PFSK-1 (cell line): Measurements from ENCODE around the gene RNU1-2.

Source experiments
- FOXP2 ChIP-seq: optimal IDR thresholded peaks from 2 replicates; pipeline ENCODE3; 2011; ENCODE audit warnings: borderline replicate concordance, control low read depth, inconsistent platforms; ENCODE audit not compliant: insufficient read depth; ENCODE audit errors: extremely low read length, extremely low read depth
- POLR2AphosphoS5 ChIP-seq: IDR thresholded peaks from 2 replicates; pipeline ENCODE4 v1.6.1; 2012; ENCODE audit warnings: low read depth, mild to moderate bottlenecking, control low read depth, low read length, moderate library complexity
- REST ChIP-seq, 2 experiments: IDR thresholded peaks; 2 replicates each; pipeline versions ENCODE4 v1.6.1 to v1.8.0; 2011 to 2012; ENCODE audit warnings: low read depth in 2 of 2, low read length in 2 of 2, control low read depth in 1 of 2, inconsistent platforms in 1 of 2, mild to moderate bottlenecking in 1 of 2, moderate library complexity in 1 of 2; ENCODE audit not compliant: insufficient read depth in 1 of 2
- SIN3A ChIP-seq: IDR thresholded peaks from 2 replicates; pipeline ENCODE4 v1.6.1; 2012; ENCODE audit warnings: mild to moderate bottlenecking, low read length, moderate library complexity, borderline replicate concordance; ENCODE audit not compliant: insufficient read depth
- TAF1 ChIP-seq: IDR thresholded peaks from 2 replicates; pipeline ENCODE4 v1.6.1; 2012; ENCODE audit warnings: low read length, control low read depth, borderline replicate concordance; ENCODE audit not compliant: insufficient read depth

The RNU1-2 gene

GRCh38 chr1:16924919-16925477 is 29.2 kb downstream of the RNU1-2 start:
- TF ChIP-seq TAF1: no peak
- TF ChIP-seq REST (IDR thresholded peaks at IDR 0.05; ENCODE audit: insufficient read depth in 1 of 2, low read depth in 2 of 2, low read length in 2 of 2): no peak
- no peak for TF ChIP-seq SIN3A
- no peak for TF ChIP-seq POLR2AphosphoS5
- no peak for TF ChIP-seq FOXP2

GRCh38 chr1:16925635-16926490 is 30.1 kb downstream of the RNU1-2 start:
- TF ChIP-seq TAF1: no peak
- no peak for TF ChIP-seq SIN3A
- no peak for TF ChIP-seq POLR2AphosphoS5
- TF ChIP-seq REST (IDR thresholded peaks at IDR 0.05; ENCODE audit: insufficient read depth in 1 of 2, low read depth in 2 of 2, low read length in 2 of 2): no peak
- no peak for TF ChIP-seq FOXP2

DNA sequence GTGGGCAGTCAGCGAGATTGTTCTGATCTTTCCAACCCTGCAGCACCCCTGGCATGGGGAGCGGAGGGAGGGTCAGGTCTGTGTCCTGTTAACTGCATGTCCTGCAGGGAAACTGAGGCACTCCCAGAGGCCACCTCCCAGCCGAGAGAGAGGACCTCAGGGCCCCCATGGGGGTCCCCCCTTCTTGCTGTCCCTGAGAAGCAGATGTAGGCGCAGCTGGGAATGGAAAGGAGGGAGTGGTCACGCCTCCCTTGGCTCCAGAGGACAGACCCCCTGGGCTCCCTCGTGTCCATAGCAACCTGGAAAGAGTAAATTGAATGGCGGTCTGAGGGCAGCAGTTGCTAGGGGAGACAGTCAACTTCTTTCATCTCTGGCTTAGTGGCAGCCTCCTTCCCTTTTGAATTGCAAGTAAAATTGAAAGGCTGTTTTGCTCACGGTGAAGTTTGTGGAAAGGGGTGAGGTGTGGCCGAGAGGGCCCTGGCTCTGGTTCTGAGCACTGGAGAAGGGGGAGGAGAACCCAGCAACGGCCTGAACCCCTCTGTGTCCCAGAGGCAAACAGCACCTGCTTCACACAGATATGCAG is 30.8 kb downstream of the RNU1-2 start:
- TF ChIP-seq REST (IDR thresholded peaks at IDR 0.05; ENCODE audit: insufficient read depth in 1 of 2, low read depth in 2 of 2, low read length in 2 of 2) (no peak), TAF1 (no peak), FOXP2 (no peak), SIN3A (no peak), POLR2AphosphoS5 (no peak)

DNA sequence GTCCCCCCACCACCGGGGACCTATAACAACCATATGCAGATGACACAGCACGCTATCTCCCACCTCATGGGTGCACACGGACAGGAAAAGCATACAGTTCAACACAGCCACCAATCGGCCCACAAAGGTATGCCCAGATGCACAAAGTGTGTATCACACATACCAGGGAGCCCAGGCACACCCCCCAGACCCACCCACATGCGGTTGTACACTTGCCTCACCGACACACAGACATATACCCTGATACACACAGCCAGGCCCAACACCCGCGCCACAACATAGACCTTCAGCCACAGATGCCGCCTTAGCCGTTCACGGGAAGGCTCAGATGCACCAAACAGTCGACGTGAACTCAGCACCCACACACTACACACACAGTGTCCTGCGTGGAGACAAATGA is 31.5 kb downstream of the RNU1-2 start:
- no peak for TF ChIP-seq POLR2AphosphoS5
- no peak for TF ChIP-seq SIN3A
- TF ChIP-seq REST (IDR thresholded peaks at IDR 0.05; ENCODE audit: insufficient read depth in 1 of 2, low read depth in 2 of 2, low read length in 2 of 2): no peak
- TF ChIP-seq FOXP2: no peak
- TF ChIP-seq TAF1: no peak
